ENCODE results near the gene SBSN. TPM values are rescaled to one million over a fixed set of nuclear protein-coding genes. Genes with fewer than 3 reads are reported as not detected.

SBSN gene
- total and polyA plus RNA-seq, 2 experiments from 2014 or later, result 3.2 to 7.9 TPM

DNA sequence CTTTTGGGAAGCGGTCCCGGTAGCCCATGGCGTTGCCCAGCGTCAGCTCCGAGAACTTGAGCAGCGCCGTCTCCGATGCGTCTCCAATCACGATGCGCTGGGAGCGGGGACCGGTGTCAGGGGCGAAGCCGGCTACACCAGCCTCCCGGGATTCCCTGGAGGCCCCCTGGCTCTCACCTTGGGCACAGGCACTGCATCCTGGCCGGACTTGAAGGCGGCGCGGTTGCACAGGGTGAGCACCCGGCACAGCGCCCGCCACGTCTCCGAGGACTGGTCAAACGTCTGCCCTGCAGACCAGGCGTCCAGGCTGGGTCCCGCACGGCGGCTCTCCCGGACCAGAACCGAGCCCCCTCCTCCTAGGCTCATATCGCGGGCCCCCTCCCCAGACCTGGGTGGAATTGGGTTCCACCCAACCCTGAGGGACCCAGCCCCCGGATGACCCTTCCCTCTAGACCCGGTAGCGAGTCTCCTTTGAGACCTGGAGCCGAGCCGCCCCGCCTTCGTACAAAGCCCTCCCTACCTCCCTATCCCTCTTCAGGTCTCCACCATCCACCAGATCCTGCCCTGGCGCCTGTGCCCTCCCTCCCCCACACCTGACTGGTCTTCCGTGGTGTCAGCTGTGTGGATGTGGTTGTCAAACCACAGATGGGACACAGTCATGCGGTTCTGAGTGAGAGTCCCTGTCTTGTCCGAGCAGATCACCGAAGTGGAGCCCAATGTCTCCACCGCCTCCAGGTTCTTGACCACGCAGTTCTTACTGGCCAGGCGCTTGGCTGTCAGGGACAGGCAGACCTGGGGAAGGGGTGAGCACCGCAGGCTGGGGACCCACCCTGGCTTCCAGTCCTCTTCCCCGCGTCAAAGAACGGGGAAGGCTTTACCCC is 30.5 kb upstream of the SBSN start:
- Histone ChIP-seq H3K4me1 (ENCODE audit: insufficient read depth) (no peaks in the 10 kb centered on the region), H3K27ac (no peak overlapping the region), H3K79me2 (ENCODE audit: insufficient read depth) (no peaks in the 10 kb centered on the region), H3K9me3 (ENCODE audit: low read depth) (no peaks in the 10 kb centered on the region), H4K20me1 (ENCODE audit: insufficient read depth) (no peaks in the 10 kb centered on the region), H3K9me2 (ENCODE audit: insufficient read depth) (no peaks in the 10 kb centered on the region), H3K4me3 (peak overlapping the region; percentile 32; the same call in 1 of the 2 replicates), H3F3A (ENCODE audit: insufficient read depth) (no peaks in the 10 kb centered on the region), H3K9ac (no peak overlapping the region), H2AFZ (no peak overlapping the region), H3K27me3 (replicated peaks; ENCODE audit: insufficient read depth) (0 out of 2 replicates have a peak, but pooled peaks cover 14% of the 10 kb centered on the region), H3K4me2 (ENCODE audit: unreplicated experiment) (peak overlapping the region; percentile 20), H3K36me3 (ENCODE audit: low read depth) (no peaks in the 10 kb centered on the region)
- 44 to 47% methylated on average over 21 to 40 of the region's 53 CpGs for WGBS, 2 experiments (ENCODE audit: low coverage in 1 of 2, low lambda C conversion rate in 2 of 2, missing lambda C conversion rate in 2 of 2)
- no peak for DNase-seq
- no peak for TF ChIP-seq EZH2 (IDR thresholded peaks at IDR 0.05; ENCODE audit: insufficient read depth, poor library complexity, severe bottlenecking)
- no peak for TF ChIP-seq EZH2phosphoT487 (IDR thresholded peaks at IDR 0.05; ENCODE audit: insufficient read depth, low read depth)
- in situ Hi-C loops (cut with MboI), result no loop called here

DNA sequence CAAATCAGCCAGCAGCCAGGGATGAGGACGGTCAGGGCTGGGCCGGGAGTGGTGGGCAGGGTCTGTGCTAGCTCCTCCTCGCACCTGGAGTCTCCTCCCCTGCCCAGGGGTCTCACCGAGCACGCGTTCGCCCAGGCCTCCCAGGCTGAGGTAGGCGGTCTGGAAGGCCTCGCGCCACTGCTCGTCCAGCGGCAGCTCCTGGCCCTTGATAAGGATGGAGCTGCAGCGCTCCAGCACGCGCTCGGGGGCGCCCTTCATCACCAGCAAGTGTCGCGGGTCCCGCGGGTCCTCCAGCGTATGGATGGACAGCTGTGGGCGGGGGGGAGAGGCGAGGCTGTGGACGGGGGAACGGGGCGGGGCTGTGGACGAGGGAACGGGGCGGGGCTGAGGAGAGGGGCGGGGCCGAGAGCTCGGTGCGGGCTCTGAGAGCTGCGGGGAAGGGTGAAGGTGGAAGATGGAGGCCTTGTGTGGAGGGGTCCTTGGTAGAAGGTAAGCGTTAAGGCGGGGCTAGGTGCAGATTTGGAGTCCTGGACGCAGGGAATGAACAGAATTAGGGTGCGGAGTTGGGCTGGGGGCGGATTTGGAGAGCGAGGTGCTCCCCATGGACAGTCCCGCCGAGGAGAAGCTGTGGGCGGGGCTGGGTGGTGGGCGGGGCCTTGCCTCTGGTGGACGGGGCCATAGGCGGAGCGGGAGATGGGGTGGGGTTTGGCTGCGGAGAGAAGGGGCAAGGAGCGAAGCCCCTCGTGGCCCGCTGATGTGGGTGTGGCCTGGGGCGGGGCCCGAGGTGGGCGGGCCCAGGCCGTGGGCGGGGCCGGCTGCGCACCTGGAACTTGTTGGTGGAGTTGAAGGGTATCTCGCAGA is 29.7 kb upstream of the SBSN start:
- H3K27me3 ChIP-seq (replicated peaks; ENCODE audit: insufficient read depth), result 0 out of 2 replicates have a peak, but pooled peaks cover 14% of the 10 kb centered on the region
- WGBS, 2 experiments (ENCODE audit: low coverage in 1 of 2, low lambda C conversion rate in 2 of 2, missing lambda C conversion rate in 2 of 2), result 11 to 12% methylated on average over 29 to 57 of the region's 60 CpGs
- TF ChIP-seq EZH2phosphoT487 (IDR thresholded peaks at IDR 0.05; ENCODE audit: insufficient read depth, low read depth) (no peak), EZH2 (IDR thresholded peaks at IDR 0.05; ENCODE audit: insufficient read depth, poor library complexity, severe bottlenecking) (no peak)
- no peaks in the 10 kb centered on the region for H3K4me1 ChIP-seq (ENCODE audit: insufficient read depth)
- peak overlapping the region; percentile 32; the same call in 1 of the 2 replicates for H3K4me3 ChIP-seq
- H3K79me2 ChIP-seq (ENCODE audit: insufficient read depth), result no peaks in the 10 kb centered on the region
- peak; percentile 55 for DNase-seq
- H3K36me3 ChIP-seq (ENCODE audit: low read depth), result no peaks in the 10 kb centered on the region
- no peak overlapping the region for H3K9ac ChIP-seq
- in situ Hi-C loops (cut with MboI), result no loop called here
- H4K20me1 ChIP-seq (ENCODE audit: insufficient read depth), result no peaks in the 10 kb centered on the region
- H3K4me2 ChIP-seq (ENCODE audit: unreplicated experiment), result peak overlapping the region; percentile 20
- no peak overlapping the region for H3K27ac ChIP-seq
- H3K9me2 ChIP-seq (ENCODE audit: insufficient read depth), result no peaks in the 10 kb centered on the region
- H3F3A ChIP-seq (ENCODE audit: insufficient read depth), result no peaks in the 10 kb centered on the region
- H3K9me3 ChIP-seq (ENCODE audit: low read depth), result no peaks in the 10 kb centered on the region
- peak overlapping the region; percentile 43 for H2AFZ ChIP-seq

DNA sequence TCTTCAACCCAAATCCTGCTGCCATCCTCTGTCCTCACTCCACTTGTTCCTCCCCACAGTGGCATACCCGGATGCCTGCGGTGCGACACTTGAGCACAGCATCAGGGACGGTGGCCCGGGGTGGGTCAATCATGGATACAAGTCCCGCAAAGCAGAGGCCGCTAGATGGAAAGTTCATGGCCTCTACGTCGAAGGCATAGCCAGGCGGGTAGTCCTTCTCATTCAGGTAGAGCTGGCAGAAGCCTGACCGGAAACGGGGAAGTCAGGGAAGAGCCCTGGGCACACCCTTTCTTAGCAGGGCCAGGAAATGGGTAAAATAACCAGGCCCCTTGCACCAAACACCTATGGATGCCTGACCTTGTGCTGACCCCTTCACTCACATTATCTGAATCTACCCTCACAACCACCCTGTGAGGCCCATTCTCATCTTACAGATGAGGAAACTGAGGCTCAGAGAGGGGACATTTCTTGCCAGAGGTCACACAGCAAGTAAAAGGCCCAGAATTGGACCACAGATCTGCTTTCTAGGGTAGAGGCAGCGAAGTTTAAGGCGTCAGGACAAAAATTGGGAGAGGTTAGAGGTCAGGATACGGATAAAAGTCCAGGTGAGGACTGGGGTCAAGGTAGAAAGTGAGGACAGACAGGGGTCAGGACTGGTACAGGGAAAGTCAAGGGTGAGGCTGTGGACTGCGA is 28.9 kb upstream of the SBSN start:
- no peak for DNase-seq
- Histone ChIP-seq H3F3A (ENCODE audit: insufficient read depth) (no peaks in the 10 kb centered on the region), H3K4me1 (ENCODE audit: insufficient read depth) (no peaks in the 10 kb centered on the region), H3K27me3 (replicated peaks; ENCODE audit: insufficient read depth) (0 out of 2 replicates have a peak, but pooled peaks cover 14% of the 10 kb centered on the region), H3K9me2 (ENCODE audit: insufficient read depth) (no peaks in the 10 kb centered on the region), H4K20me1 (ENCODE audit: insufficient read depth) (no peaks in the 10 kb centered on the region), H3K79me2 (ENCODE audit: insufficient read depth) (no peaks in the 10 kb centered on the region), H3K9me3 (ENCODE audit: low read depth) (no peaks in the 10 kb centered on the region), H3K27ac (no peak overlapping the region), H2AFZ (no peak overlapping the region), H3K9ac (no peak overlapping the region), H3K4me2 (ENCODE audit: unreplicated experiment) (no peak overlapping the region), H3K4me3 (no peak overlapping the region), H3K36me3 (ENCODE audit: low read depth) (no peaks in the 10 kb centered on the region)
- TF ChIP-seq EZH2phosphoT487 (IDR thresholded peaks at IDR 0.05; ENCODE audit: insufficient read depth, low read depth), result no peak
- no peak for TF ChIP-seq EZH2 (IDR thresholded peaks at IDR 0.05; ENCODE audit: insufficient read depth, poor library complexity, severe bottlenecking)
- 82 to 88% methylated on average over 16 of the region's 16 CpGs for WGBS, 2 experiments (ENCODE audit: low coverage in 1 of 2, low lambda C conversion rate in 2 of 2, missing lambda C conversion rate in 2 of 2)
- in situ Hi-C loops (cut with MboI), result no loop called here

Measured in GM23248 (cell line).